Right renal cortex interstitium (tissue), 3 donors: ENCODE data around the gene CCDC102A. TPM values are rescaled to one million over a fixed set of nuclear protein-coding genes. Genes with fewer than 3 reads are reported as not detected.
A peak's percentile ranks its signal among the peaks of the same experiment; 100 is the strongest.

ENCODE experiments used
- DNase-seq, 3 donors: peaks; one replicate each; pipeline ENCODE4 v3.0.0-alpha.2; 2013; ENCODE audit warnings: low read depth in 3 of 3, low spot score in 2 of 3
- polyA plus RNA-seq, 3 donors: library from polyadenylated mRNA; unstranded; fragments of 120-200 nt; gene quantifications; one replicate each; pipeline ENCODE4 v1.2.1, GENCODE V29; 2013; ENCODE audit not compliant: insufficient read length in 3 of 3

Gene CCDC102A
- polyA plus RNA-seq, 3 donors, result 12.0 to 17.7 (median 14.3) TPM

DNA sequence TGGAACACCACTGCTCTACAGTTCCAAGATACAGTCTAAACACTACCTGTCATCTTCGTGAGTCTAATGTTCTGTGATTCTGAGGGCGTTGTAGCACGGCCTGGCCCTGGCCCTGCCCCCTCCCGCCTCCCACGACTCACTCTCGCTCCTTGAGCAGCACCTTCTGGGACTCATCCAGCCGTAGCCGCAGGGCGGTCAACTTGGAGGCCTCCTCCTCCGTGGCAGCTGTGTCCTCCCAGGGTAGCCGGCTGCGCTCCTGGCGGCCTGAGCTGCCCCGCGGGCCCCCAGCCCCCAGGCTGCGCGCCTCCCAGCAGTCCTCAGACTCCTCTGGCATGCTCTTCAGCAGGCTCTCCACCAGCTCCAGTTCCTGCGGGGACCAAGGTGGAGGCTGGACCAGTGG lies 10.6 kb downstream of the CCDC102A start:
- DNase-seq, result no peak

GRCh38 chr16:57522960-57523359 lies 13.4 kb downstream of the CCDC102A start:
- DNase-seq, result no peak

GRCh38 chr16:57519796-57520360 lies 16.5 kb downstream of the CCDC102A start:
- no peak for DNase-seq

DNA sequence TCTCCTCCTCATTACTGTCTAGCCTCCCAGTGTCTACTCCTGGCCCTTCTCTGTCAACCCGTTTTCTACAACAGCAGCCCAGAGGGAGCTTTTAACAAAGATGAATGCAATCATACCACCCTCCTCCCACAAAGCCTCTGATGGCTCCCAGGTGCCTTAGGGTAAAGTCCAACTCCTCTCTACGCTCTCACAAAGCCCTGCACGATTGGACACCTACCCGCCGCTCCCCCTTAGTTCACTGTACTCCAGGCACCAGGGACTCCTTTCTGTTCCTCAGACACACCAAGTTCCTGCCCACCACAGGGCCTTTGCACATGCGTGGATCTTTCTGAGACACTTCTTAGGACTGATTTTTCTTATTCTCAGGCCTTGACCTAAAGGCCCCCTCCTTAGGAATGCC lies 17.4 kb downstream of the CCDC102A start:
- no peak for DNase-seq

DNA sequence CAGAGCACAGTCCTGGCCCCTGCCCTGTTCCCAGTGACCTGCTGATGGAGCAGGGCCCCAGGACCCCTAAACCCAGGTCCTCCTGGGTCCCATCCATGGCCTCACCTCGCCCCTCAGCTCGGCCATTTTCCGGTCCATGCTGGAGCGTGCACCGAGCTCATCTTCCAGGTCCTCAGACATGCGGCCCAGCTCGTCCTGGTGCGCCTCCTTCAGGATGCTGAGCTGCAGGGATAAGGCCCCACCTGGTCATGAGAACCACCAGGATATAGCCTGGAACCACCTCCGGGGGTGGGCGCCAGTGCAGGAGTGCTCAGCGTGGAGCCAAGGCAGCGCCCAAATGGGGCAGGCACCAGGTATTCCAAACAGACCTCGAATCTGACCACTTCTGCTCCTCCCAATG lies 17.9 kb downstream of the CCDC102A start:
- DNase-seq, result no peak

DNA sequence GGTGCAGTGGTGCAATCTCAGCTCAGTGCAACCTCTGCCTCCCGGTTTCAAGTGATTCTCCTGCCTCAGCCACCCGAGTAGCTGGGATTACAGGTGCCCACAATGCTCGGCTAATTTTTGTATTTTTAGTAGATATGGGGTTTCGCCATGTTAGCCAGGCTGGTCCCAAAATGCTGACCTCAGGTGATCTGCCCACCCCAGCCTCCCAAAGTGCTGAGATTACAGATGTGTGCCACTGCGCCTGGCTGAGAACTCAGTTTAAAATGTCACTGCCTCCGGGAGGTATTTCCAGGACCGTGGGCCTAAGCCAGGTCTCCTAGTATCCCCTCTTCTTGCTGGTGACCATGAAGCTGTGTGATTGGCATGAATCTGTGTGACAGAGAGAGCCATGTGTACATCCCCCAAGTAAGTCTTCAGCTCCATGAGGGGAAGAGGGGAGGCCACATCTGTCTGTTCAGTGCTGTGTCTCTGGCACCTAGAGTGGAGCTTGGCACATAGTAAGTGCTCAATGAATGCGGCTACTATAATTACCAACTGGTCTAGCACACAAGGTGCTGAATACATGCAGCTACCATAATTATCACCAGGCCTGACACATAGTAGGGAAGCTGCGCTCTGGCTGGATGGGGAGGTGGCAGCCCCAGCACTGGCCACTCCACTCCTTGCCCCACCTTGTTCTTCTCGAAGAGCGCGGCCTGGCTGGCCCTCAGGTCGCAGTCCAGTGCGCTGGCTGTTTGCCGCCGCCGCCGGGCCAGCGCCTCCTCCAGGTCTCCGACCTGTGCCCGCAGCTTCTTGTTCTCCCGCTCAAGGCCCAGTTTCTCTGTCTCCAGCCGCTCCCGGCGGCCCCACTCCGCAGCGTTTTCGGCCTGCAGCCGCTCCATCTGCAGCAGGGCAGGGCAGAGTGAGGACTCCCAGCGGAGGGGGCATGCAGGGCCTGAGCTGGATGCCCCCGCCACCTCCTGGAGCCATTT lies 18.7 kb downstream of the CCDC102A start:
- no peak for DNase-seq

DNA sequence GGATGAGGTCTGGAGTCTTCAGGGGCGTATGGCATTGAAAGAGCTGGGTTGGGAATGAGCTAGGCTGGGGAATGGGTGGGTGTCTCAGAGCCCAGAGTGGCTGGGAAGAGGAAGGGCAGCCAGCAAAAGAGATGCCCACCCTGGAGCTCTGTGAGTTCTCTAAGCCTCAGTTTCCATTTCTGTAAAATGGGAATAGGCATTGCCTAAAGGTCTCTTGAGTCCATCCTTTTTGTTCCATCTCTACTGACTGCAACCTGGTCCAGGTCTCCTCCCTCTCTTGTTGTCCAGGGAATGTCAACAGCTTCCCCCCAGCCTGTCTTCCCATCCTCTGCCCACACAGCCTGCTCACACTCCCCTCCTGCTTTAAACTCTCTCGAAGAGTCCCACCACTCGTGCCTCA lies 19.6 kb downstream of the CCDC102A start:
- no peak for DNase-seq

DNA sequence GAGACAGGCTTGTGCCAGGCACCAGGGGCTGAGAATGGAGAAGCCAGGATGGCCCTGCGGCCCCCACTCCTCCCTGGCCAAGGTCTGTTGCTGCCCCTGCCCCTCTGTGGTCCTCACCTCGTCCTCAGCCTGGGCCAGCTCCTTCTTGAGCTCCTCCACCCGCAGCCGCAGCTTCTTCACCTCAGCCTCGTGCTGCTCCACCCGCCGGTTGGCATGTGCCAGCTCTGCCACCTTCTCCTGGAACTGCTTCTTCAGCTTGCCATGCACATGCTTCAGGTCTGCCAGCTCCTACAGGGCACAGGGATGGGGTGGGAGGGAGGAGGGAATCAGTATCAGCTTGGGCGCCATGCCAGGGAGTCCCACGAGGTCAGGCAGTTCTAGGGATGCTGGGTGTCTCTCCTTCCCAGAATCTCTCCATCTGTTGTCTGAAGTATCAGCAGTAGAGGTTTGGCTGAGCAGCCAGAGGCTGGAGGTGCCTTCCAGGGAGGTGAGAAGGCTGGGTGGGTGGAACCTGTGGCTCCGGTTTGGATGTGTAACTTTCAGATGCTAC lies 20.1 kb downstream of the CCDC102A start:
- no peak for DNase-seq

GRCh38 chr16:57514791-57515600 lies 21.4 kb downstream of the CCDC102A start:
- no peak for DNase-seq

- no peak for DNase-seq
These were observed 22.0 kb downstream of the CCDC102A start for GRCh38 chr16:57514371-57514770.

- DNase-seq, result peak; percentile 69 to 79 (median 71)
These were observed 22.8 kb downstream of the CCDC102A start for GRCh38 chr16:57513371-57514102.

GRCh38 chr16:57512296-57513001 lies 23.9 kb downstream of the CCDC102A start:
- DNase-seq, result no peak

GRCh38 chr16:57510016-57510871 lies 26.1 kb downstream of the CCDC102A start:
- no peak for DNase-seq

DNA sequence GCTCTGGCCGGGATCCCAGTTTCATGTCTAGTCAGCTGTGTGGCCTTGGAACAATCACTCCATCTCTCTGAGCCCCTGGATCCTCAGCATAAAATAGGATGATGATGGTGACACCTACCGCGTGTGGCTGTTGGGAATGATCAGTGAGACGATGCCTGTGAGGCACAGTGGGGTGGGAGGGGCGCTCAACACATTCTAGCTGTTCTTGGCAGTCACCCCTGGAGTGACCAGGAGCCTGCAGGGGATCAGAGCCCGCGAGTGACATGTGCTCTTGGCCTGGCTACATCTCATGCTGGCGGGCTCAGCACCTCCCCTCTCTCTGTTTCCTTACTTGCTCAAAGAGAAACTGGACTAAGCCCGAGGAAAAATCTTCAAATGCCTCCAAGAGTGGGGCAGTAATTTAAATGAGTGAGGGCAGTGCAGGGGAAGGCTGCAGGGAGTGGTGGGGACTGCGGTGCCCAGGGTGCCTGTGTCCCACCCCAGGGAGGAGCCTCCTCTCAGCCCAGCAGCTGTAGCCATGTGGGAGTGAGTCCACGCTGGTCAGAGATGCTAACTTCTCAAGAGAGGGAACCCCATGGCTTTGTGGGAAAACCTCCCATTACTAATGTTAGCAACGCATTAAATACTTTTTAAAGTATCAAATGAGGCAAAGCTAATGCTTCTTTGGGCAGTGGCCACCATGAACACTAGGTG lies 27.0 kb downstream of the CCDC102A start:
- no peak for DNase-seq

DNA sequence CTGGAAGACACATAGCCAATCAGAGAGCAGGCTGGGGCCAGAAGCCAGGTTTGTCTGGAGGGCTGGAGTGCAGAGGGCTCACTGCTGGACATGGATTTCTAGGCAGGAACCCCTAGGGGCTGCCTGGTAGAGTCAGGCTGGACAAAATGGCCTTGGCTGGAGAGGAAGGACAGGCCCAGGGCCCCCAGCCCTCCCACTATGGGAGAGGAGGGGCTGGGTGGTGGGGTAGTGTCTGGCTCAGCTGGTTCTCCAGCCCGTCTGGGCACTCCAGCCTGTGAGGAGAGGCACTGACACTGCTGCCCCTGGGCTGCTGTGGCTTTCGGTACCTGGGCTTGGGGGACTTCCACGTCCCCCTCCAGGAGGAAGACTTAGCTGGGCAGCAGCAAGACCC lies 28.3 kb downstream of the CCDC102A start:
- DNase-seq, result no peak

DNA sequence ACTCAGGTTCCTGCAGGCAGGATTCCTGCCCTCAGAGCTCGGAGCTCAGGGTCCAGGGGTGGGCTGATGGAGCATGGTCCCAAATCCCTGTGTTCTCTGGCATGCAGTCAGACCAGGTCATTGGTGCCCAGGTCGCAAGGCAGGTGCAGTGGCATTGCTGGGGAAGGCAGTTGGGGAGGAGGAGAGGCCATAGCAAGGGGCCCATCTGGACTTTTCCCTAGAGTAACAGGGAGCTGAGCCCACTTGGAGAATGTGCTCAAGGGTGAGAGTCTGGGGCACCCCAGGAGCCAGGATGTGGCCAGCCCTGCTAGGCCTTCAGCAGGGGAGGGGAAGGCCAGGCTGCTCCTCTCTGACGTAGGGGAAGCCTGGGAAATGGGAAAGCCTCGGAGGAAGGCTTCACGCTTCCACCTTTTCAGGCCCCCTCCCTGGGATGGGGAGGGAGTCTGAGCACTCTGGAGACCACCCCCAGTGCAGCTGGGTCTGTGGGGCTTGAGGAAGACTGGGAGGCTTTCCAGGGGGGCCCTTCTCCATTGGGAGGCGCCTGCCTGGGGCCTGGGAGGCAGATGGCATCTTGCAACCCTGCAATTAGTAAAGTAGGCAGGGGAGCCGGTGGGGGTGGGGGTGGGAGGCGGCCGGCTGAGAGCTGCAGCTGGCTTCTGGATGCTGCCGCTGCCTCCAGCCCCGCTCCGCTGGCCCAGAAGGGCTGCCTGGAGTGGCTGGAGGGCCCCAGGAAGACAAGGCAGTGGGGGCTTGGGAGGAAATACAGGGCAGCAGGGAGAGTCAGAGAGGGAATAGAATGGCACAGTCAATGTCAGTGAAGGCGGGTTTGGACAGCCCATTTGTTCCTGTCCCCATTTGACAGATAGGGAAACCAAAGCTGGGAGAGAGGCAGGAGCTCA lies 29.0 kb downstream of the CCDC102A start:
- DNase-seq, result no peak

GRCh38 chr16:57505169-57505568 lies 31.2 kb downstream of the CCDC102A start:
- DNase-seq, result no peak
